Epithelial cell of proximal tubule (primary cell): ENCODE measurements around the gene PTAR1. TPM values are rescaled to one million over a fixed set of nuclear protein-coding genes. Genes with fewer than 3 reads are reported as not detected.

Source experiments
- DNase-seq: peaks from one replicate; pipeline ENCODE4 v3.0.0-alpha.2; 2011; ENCODE audit warnings: low read depth
- H3K4me3 ChIP-seq: 2 replicates; pipeline ENCODE4 v1.5.1; 2011; ENCODE audit warnings: low read depth, mild to moderate bottlenecking, low read length
- CTCF ChIP-seq: conservative IDR thresholded peaks from 2 replicates; pipeline ENCODE4 v1.5.1; 2012; ENCODE audit warnings: low read depth, mild to moderate bottlenecking, low read length
- total RNA-seq: library from RNA; depleted of rRNA; stranded (reverse); fragments of >200 nt; gene quantifications from 2 replicates; pipeline ENCODE4 v1.2.3, GENCODE V29; 2015

Gene PTAR1
- total RNA-seq, 1 donor from 2014 or later: 32.4 TPM

GRCh38 chr9:69715825-69716224, 44.0 kb downstream of the PTAR1 start:
- DNase-seq: no peak
- TF ChIP-seq CTCF: no peak
- H3K4me3 ChIP-seq: no peak overlapping the region

- no peak for TF ChIP-seq CTCF
- no peak overlapping the region for H3K4me3 ChIP-seq
- no peak for DNase-seq
Measured at GRCh38 chr9:69715096-69715495, 44.7 kb downstream of the PTAR1 start.

GRCh38 chr9:69697475-69697874, 62.3 kb downstream of the PTAR1 start:
- DNase-seq: no peak
- no peak overlapping the region for H3K4me3 ChIP-seq
- TF ChIP-seq CTCF: no peak

DNA sequence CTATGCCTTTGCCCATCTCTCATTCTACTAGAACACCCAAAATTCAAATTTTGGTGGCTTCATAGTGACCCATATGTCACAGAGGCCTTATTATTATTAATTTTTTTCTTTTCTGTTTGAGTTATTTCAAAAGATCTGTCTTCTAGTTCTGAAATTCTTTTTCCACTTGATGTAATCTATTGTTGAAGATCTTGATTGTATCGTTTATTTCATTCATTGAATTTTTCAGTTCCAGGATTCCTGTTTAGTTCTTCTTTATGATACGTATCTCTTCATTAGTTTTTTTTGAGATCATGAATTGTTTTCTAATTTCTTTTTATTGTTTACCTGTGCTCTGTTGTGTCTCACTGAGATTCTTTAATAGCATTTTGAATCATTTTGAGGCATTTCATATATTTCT, 63.0 kb downstream of the PTAR1 start:
- H3K4me3 ChIP-seq: no peak overlapping the region
- TF ChIP-seq CTCF: no peak
- DNase-seq: no peak

- no peak for DNase-seq
- H3K4me3 ChIP-seq: no peak overlapping the region
- TF ChIP-seq CTCF: no peak
Measured at GRCh38 chr9:69689991-69690538, 69.7 kb downstream of the PTAR1 start.

DNA sequence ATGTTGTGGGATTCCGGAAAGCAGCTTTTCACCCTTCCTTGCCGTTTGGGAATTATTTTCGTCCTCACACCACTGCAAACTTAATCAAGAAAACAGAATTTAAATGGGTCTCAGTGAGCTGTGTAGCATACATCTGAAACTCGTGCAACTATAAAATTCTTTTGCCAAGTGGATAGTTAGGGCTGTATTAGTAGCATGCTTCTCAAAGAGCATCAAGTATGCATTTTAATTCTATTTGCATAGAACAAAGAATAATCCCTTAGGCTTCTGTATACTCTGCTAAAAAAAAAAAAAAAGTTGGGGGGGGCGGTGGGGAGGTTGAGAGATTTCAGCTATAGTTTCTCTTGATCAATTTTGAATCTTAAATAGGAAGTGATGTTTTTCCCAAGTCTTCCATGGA, 75.9 kb downstream of the PTAR1 start:
- no peak overlapping the region for H3K4me3 ChIP-seq
- TF ChIP-seq CTCF: no peak
- no peak for DNase-seq

DNA sequence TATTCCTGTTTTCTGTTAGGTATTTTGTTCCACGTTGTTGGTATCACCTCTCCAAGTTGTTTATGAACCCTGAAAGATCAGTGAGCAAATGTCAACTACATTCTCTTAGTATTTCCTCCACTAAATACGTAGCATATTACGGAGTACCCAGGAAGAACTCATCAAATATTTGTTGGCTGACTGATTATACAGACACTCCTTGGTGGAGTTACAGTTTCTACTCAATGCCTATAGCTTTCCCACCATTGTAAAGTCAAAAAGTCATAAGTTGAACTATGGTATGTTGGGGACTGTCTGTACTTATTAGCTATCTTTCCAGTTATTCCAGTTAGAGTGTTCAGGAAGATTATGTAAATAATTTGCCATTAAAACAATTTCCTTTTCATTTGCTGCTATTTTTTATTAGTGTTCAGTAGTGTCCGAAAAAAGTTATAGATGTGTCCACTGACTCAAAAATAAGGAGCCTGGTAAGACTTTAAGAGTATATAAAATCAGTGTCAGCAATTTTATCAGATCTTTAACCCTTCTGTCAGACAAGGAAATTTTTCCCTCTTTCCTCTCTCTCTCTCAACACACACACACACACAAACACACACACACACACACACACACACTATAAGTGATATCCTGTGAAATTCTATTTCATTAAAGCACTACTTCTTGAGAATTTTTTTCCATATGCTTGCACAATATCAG, 80.8 kb downstream of the PTAR1 start:
- DNase-seq: no peak
- TF ChIP-seq CTCF: no peak
- no peak overlapping the region for H3K4me3 ChIP-seq
